AG09319 (cell line): Measurements from ENCODE around the gene DCBLD1.
"Not testable (repeated sequence)": the region's sequence is repeated elsewhere in the genome, so short reads cannot be mapped to it uniquely, and the experiment has no call there.

ENCODE experiments used
- DNase-seq: peaks from one replicate; pipeline ENCODE4 v3.0.0-alpha.2; 2010; ENCODE audit warnings: low read depth; ENCODE audit errors: extremely low read depth
- TF ChIP-seq, protein P1 (sequence below): IDR thresholded peaks from 2 replicates; pipeline ENCODE4 v1.5.1; 2011; ENCODE audit warnings: low read depth, mild to moderate bottlenecking, inconsistent platforms, low read length, moderate library complexity

The DCBLD1 gene

DNA sequence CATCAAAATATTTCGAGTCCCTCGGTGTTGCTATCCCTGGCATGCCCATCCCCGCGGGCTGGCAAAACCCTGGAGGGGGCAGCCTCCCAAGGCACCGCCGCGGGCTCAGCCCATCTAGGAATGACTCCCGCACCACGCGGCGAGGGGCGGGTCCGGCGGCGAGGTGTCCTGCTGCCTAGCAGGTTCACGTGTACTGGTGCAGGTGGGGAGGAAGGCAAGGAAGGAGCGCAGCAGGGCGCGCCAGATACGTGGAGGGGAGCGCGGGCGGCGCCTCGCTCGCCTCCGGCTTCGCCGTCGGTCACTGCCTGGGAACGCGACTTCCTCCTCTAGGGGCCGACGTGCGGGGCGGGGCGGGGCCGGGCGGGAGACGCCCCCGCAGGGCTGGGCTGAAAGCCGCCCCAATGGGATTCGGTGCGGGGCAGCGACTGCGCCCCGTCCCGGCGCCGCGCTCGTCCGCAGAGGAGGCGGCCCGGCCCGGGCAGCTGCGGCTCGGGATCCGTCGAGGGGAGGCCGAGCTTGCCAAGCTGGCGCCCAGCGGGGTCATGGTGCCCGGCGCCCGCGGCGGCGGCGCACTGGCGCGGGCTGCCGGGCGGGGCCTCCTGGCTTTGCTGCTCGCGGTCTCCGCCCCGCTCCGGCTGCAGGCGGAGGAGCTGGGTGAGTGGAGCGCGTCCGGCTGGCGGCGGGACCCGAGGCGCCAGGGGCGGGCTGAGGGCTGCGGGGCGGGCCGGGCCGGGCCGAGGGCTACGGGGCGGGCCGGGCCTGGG lies at the start of gene DCBLD1:
Gene DCBLD1, plus strand, starts transcription at position 435 of the 764 bp plus-strand sequence. Its CDS starts 108 bp downstream, at position 543.
- DNase-seq: peak; percentile 39
- TF ChIP-seq, protein P1, sequence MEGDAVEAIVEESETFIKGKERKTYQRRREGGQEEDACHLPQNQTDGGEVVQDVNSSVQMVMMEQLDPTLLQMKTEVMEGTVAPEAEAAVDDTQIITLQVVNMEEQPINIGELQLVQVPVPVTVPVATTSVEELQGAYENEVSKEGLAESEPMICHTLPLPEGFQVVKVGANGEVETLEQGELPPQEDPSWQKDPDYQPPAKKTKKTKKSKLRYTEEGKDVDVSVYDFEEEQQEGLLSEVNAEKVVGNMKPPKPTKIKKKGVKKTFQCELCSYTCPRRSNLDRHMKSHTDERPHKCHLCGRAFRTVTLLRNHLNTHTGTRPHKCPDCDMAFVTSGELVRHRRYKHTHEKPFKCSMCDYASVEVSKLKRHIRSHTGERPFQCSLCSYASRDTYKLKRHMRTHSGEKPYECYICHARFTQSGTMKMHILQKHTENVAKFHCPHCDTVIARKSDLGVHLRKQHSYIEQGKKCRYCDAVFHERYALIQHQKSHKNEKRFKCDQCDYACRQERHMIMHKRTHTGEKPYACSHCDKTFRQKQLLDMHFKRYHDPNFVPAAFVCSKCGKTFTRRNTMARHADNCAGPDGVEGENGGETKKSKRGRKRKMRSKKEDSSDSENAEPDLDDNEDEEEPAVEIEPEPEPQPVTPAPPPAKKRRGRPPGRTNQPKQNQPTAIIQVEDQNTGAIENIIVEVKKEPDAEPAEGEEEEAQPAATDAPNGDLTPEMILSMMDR: no peak

DNA sequence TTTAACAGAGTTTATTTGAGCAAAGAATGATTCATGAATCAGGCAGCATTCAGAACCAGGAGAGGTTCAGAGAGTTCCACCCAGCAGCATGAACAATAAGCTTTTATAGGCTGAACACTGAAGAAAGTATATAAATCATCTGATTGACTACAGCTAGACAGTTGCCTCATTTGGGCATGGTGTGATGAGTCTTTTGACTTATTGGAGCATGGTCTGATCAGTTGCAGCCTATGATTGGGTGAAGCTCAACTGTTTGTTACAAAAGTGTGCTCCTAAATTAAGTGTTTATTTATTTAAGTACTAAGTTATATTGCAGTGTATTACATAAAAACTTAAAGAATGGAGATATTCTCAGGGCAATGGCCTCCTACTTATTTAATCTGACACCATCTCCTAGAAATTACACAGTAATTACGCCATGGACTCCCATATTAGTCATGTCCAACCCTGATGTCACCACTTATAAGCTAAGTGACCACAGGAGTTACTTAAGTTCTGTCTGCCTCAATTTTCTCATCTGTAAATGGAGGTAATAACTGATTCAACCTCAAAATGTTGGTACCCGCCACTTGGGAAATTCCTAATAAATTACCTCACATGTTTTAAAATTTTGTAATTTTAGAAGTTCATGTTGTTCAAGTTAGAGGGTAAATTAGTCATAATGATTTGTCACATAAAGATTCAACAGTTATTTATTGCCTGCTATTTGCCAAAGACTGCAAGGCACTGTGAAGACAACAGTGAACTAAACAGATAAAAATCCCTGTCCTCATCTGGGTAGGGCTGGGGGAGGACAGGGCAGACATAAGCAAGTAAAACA lies 41.6 kb upstream of the DCBLD1 start:
- DNase-seq: peak; percentile 73
- TF ChIP-seq, protein P1: no peak

DNA sequence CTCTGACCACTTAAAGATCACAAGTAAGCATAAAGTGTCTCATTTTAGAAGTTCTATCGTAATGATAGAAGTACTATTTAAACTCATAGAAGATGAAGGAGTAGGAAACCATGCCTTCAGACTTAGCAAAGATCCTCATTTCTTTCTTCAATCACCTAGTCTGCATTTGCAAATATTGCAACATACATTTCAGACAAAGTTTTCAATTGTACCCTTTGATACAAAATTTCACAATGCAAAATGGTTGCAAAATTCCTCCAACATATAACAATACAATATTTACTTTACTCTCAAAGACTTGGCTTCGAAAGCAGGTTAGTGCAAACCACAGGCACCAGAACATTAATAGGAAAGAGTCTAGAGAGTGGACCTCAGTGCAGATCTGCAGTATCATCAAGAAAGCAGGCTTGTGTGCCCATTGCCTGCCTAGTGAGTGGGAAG lies 40.6 kb upstream of the DCBLD1 start:
- TF ChIP-seq, protein P1: no peak
- DNase-seq: no peak

DNA sequence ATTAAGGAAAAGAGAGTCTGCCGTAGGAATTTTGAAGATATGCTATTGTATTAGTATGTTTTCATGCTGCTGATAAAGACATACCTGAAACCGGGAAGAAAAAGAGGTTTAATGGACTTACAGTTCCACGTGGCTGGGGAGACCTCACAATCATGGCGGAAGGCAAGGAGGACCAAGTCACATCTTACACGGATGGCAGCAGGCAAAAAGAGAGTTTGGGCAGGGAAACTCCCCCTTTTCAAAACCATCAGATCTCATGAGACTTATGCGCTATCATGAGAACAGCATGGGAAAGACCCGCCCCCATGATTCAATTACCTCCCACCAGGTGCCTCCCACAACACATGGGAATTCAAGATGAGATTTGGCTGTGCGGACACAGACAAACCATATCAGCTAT lies 40.2 kb upstream of the DCBLD1 start:
- DNase-seq: not testable (repeated sequence)

DNA sequence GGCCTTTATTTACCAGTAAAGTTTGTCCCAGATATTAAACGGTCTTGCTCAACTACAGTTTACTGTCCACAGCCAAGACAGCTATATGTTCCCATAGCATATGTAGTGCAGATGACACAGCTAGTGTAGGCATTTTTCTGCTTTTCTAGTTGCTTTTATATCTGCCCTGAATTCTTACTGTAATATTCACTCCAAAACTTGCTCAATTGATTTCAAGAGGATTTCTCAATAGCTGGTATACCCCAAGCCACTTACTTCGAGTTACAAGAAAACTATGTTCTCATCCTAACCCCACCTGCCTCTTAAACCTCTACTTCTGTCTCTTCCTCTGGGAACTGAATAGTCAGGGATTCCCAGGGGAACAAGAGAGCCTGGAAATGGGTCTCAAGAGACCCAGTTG lies 37.9 kb upstream of the DCBLD1 start:
- DNase-seq: no peak
- TF ChIP-seq, protein P1: no peak

DNA sequence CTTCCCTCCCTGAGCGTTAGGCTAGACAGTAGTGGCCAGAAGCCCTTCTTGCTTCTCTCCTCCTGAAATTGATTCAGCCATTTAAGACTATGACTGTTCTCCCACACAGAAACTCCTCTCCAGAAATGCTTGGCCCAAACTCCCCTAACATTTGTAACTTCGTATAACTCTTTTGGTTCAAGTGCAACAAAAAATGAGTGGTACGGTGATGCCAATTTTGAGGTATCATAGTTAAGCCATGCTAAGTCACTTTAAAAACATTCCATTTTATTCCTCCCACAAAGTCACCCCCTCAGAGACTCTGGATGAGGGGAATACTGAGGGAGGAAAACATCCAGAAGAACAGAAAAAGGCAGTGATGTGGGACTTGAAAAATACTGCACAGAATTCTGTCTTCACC lies 35.6 kb upstream of the DCBLD1 start:
- no peak for DNase-seq
- TF ChIP-seq, protein P1: no peak

DNA sequence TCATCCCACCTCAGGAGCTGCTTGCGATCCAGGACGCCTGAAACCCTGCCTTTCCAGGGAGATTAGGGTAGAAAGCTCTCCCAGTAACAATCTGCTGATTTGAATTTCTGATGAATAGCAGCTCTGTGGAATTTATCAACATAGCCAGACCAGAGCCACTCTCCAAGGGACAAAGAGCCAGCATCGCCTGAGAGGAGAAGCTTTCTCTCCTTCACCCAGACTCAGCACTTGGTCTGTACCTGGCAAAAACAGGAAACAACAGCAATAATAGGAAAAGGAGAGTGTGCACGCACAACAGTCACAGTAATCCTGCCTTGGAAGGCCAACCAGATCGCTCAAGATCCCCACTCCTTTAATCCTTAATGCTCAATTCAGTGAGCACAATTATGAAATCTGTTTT lies 34.5 kb upstream of the DCBLD1 start:
- TF ChIP-seq, protein P1: no peak
- no peak for DNase-seq
